Keratinocyte (primary cell): Measurements from ENCODE around the gene SIN3B. TPM values are rescaled to one million over a fixed set of nuclear protein-coding genes. Genes with fewer than 3 reads are reported as not detected.

Source experiments
- DNase-seq: peaks from one replicate; pipeline ENCODE4 v3.0.0-alpha.2; 2011; ENCODE audit warnings: low read depth, missing footprints, low spot score
- FAIRE-seq: peaks from 2 replicates; lab custom pipeline; 2011; peaks lifted over from hg19 to GRCh38; lab: Jason Lieb, UNC
- H2AFZ ChIP-seq: 2 replicates; pipeline ENCODE4 v1.6.0; 2012; ENCODE audit warnings: low read length, control low read depth, inconsistent platforms; ENCODE audit not compliant: control insufficient read depth
- H3K27ac ChIP-seq: 2 replicates; pipeline ENCODE4 v1.5.1; 2011; ENCODE audit warnings: low read length; ENCODE audit not compliant: control insufficient read depth, insufficient read depth
- H3K27me3 ChIP-seq: 3 replicates; pipeline ENCODE4 v1.6.0; 2011; ENCODE audit warnings: low read length; ENCODE audit not compliant: control insufficient read depth, insufficient read depth; ENCODE audit errors: extremely low read depth
- H3K36me3 ChIP-seq, 2 experiments: 2 replicates in 1 of 2; 3 replicates in 1 of 2; pipeline ENCODE4 v1.5.1; 2011; ENCODE audit warnings: low read length in 2 of 2, mild to moderate bottlenecking in 1 of 2; ENCODE audit not compliant: control insufficient read depth in 2 of 2, insufficient read depth in 2 of 2; ENCODE audit errors: extremely low read depth in 1 of 2
- H3K4me1 ChIP-seq: 3 replicates; pipeline ENCODE4 v1.5.1; 2011; ENCODE audit warnings: low read length; ENCODE audit not compliant: control insufficient read depth, insufficient read depth; ENCODE audit errors: extremely low read depth
- H3K4me2 ChIP-seq: 3 replicates; pipeline ENCODE4 v1.6.0; 2011; ENCODE audit warnings: low read depth, low read length; ENCODE audit not compliant: control insufficient read depth, insufficient read depth; ENCODE audit errors: extremely low read depth
- H3K4me3 ChIP-seq, 3 experiments: fragments of 200-600 bp in 1 of 3; sonication (generic) in 1 of 3; 2 replicates in 2 of 3; 3 replicates in 1 of 3; pipeline ENCODE4 v1.5.1; 2011 to 2016; ENCODE audit warnings: low read length in 3 of 3, mild to moderate bottlenecking in 3 of 3, control low read depth in 2 of 3, inconsistent platforms in 1 of 3, low read depth in 1 of 3, mixed read lengths in 1 of 3, mixed run types in 1 of 3, moderate library complexity in 1 of 3; ENCODE audit not compliant: control insufficient read depth in 2 of 3, insufficient read depth in 2 of 3; ENCODE audit errors: extremely low read depth in 1 of 3
- H3K79me2 ChIP-seq: 2 replicates; pipeline ENCODE4 v1.6.0; 2012; ENCODE audit warnings: low read length; ENCODE audit not compliant: control insufficient read depth, insufficient read depth
- H3K9ac ChIP-seq: 3 replicates; pipeline ENCODE4 v1.6.0; 2011; ENCODE audit warnings: low read length; ENCODE audit not compliant: control insufficient read depth, insufficient read depth; ENCODE audit errors: extremely low read depth
- H3K9me1 ChIP-seq: 3 replicates; pipeline ENCODE4 v1.6.0; 2011; ENCODE audit warnings: low read length; ENCODE audit not compliant: control insufficient read depth, insufficient read depth; ENCODE audit errors: extremely low read depth
- H3K9me3 ChIP-seq: 2 replicates; pipeline ENCODE4 v1.5.1; 2012; ENCODE audit warnings: low read depth, low read length; ENCODE audit not compliant: control insufficient read depth
- H4K20me1 ChIP-seq: 3 replicates; pipeline ENCODE4 v1.6.0; 2011; ENCODE audit warnings: low read length; ENCODE audit not compliant: control insufficient read depth, insufficient read depth; ENCODE audit errors: extremely low read depth
- CTCF ChIP-seq, 3 experiments: IDR thresholded peaks in 1 of 3; conservative IDR thresholded peaks in 1 of 3; optimal IDR thresholded peaks in 1 of 3; 2 replicates in 2 of 3; 3 replicates in 1 of 3; pipeline versions ENCODE3 to v1.5.1; 2011; ENCODE audit warnings: low read length in 3 of 3, mild to moderate bottlenecking in 3 of 3, moderate library complexity in 2 of 3, control low read depth in 1 of 3, inconsistent platforms in 1 of 3; ENCODE audit not compliant: insufficient read depth in 2 of 3; ENCODE audit errors: extremely low read depth in 1 of 3
- EZH2 ChIP-seq: IDR thresholded peaks from one replicate; pipeline ENCODE4 v1.6.1; 2012; ENCODE audit warnings: inconsistent platforms, mild to moderate bottlenecking, low read length, moderate library complexity
- dilution Hi-C: fragments of 300-500 bp; cut with MboI; formaldehyde crosslinking; loops from one replicate; pipeline ENCODE4 v1.7.0; 2020; ENCODE audit warnings: low sequenced_read_pairs; ENCODE audit not compliant: extremely low pct_ligation_motif_present
- polyA plus RNA-seq, 5 experiments: library from polyadenylated mRNA; depleted of rRNA in 3 of 5; stranded (reverse) in 3 of 5; stranded (forward) in 1 of 5; unstranded in 1 of 5; fragments of >200 nt; gene quantifications; 1 replicate in 1 of 5; 2 replicates in 3 of 5; 3 replicates in 1 of 5; pipeline versions ENCODE4 v1.2.1 to v1.2.3, GENCODE V29; 2011 to 2012; ENCODE audit warnings: missing spikeins in 2 of 5, low read depth in 1 of 5, low replicate concordance in 1 of 5

Gene SIN3B
- polyA plus RNA-seq, 1 donor (not counting 4 experiments of a cell fraction or from before 2014, with no cell fraction given) = 30.9 TPM

- H2AFZ ChIP-seq = no peak overlapping the region
- no peaks in the 10 kb centered on the region for H3K9me1 ChIP-seq
- dilution Hi-C loops = no loop called here
- no peaks in the 10 kb centered on the region for H3K27me3 ChIP-seq
- DNase-seq (no peak), FAIRE-seq (no peak)
- H3K4me3 ChIP-seq = no peak overlapping the region
- peaks cover 10% of the 10 kb centered on the region for H3K9me3 ChIP-seq
- no peaks in the 10 kb centered on the region for H3K79me2 ChIP-seq
- H3K4me2 ChIP-seq = no peak overlapping the region
- no peaks in the 10 kb centered on the region for H3K4me1 ChIP-seq
- no peaks in the 10 kb centered on the region for H3K36me3 ChIP-seq
- H3K27ac ChIP-seq = no peak overlapping the region
- no peak overlapping the region for H3K9ac ChIP-seq
- TF ChIP-seq CTCF (optimal IDR thresholded peaks at IDR 0.05 in 1 of 3, IDR thresholded peaks at IDR 0.05 in 1 of 3, conservative IDR thresholded peaks at IDR 0.05 in 1 of 3; ENCODE audit: extremely low read depth in 1 of 3, insufficient read depth in 2 of 3, low read length in 3 of 3) = no peak
- TF ChIP-seq EZH2 = no peak
- no peaks in the 10 kb centered on the region for H4K20me1 ChIP-seq
Measured at GRCh38 chr19:16814526-16815100, 14.6 kb upstream of the SIN3B start.

DNA sequence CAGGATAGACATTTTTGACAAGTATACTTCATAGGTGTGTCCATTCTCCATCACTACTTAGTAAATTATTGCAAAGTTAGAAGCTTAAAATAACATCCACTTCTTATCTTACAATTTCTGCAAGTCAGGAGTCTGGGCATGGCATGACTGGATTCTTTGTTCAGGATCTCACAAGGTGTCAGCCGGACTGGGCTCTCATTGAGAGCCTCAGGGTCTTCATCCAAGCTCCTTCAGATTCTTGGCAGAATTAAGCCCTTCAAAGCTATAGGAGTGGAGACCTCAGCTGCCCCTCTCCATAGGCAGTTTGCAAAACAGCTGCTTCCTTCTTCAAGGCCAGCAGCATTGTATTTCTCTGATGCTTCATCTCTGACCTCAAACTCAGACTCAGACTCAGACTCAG is 9.1 kb upstream of the SIN3B start:
- Histone ChIP-seq H3K27me3 (no peaks in the 10 kb centered on the region), H3K4me1 (peaks cover 34% of the 10 kb centered on the region), H3K9me3 (peaks cover 2% of the 10 kb centered on the region), H3K4me2 (no peak overlapping the region), H2AFZ (no peak overlapping the region), H3K27ac (no peak overlapping the region), H4K20me1 (no peaks in the 10 kb centered on the region), H3K4me3 (no peak overlapping the region), H3K79me2 (no peaks in the 10 kb centered on the region), H3K9me1 (no peaks in the 10 kb centered on the region), H3K9ac (no peak overlapping the region), H3K36me3 (no peaks in the 10 kb centered on the region)
- DNase-seq = no peak
- no peak for FAIRE-seq
- TF ChIP-seq EZH2 = no peak
- TF ChIP-seq CTCF (optimal IDR thresholded peaks at IDR 0.05 in 1 of 3, IDR thresholded peaks at IDR 0.05 in 1 of 3, conservative IDR thresholded peaks at IDR 0.05 in 1 of 3; ENCODE audit: extremely low read depth in 1 of 3, insufficient read depth in 2 of 3, low read length in 3 of 3) = no peak
- dilution Hi-C loops = no loop called here
